ENCODE results near the gene MFN2. TPM values are rescaled to one million over a fixed set of nuclear protein-coding genes. Genes with fewer than 3 reads are reported as not detected.
A peak's percentile ranks its signal among the peaks of the same experiment; 100 is the strongest.

MFN2 gene
- total RNA-seq, 6 donors from 2014 or later = 40.9 to 80.6 (median 71.0) TPM

- TF ChIP-seq EP300 (IDR thresholded peaks at IDR 0.05) (no peak), POLR2AphosphoS5 (IDR thresholded peaks at IDR 0.05) (no peak), POLR2A (IDR thresholded peaks at IDR 0.05) (no peak)
- TF ChIP-seq, protein P1, sequence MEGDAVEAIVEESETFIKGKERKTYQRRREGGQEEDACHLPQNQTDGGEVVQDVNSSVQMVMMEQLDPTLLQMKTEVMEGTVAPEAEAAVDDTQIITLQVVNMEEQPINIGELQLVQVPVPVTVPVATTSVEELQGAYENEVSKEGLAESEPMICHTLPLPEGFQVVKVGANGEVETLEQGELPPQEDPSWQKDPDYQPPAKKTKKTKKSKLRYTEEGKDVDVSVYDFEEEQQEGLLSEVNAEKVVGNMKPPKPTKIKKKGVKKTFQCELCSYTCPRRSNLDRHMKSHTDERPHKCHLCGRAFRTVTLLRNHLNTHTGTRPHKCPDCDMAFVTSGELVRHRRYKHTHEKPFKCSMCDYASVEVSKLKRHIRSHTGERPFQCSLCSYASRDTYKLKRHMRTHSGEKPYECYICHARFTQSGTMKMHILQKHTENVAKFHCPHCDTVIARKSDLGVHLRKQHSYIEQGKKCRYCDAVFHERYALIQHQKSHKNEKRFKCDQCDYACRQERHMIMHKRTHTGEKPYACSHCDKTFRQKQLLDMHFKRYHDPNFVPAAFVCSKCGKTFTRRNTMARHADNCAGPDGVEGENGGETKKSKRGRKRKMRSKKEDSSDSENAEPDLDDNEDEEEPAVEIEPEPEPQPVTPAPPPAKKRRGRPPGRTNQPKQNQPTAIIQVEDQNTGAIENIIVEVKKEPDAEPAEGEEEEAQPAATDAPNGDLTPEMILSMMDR (IDR thresholded peaks at IDR 0.05) = peak in 4 of 6 experiments; percentile 27 to 47 (median 38)
- Histone ChIP-seq H3K27me3 (no peaks in the 10 kb centered on the region), H3K4me1 (no peaks in the 10 kb centered on the region), H3K36me3 (peaks cover 0 to 66% (median 33%) of the 10 kb centered on the region in 4 donors), H3K9me3 (no peaks in the 10 kb centered on the region), H3K4me3 (no peak overlapping the region), H3K27ac (no peak overlapping the region)
- ATAC-seq (ENCODE audit: low FRiP score in 2 of 2) (no peak), DNase-seq (peak in 1 of 2 donors; percentile 26)
- WGBS, 2 donors = 69% methylated on average over 4 to 6 of the region's 6 CpGs
Observed at GRCh38 chr1:11967028-11967547, 13.2 kb upstream of the MFN2 start.

DNA sequence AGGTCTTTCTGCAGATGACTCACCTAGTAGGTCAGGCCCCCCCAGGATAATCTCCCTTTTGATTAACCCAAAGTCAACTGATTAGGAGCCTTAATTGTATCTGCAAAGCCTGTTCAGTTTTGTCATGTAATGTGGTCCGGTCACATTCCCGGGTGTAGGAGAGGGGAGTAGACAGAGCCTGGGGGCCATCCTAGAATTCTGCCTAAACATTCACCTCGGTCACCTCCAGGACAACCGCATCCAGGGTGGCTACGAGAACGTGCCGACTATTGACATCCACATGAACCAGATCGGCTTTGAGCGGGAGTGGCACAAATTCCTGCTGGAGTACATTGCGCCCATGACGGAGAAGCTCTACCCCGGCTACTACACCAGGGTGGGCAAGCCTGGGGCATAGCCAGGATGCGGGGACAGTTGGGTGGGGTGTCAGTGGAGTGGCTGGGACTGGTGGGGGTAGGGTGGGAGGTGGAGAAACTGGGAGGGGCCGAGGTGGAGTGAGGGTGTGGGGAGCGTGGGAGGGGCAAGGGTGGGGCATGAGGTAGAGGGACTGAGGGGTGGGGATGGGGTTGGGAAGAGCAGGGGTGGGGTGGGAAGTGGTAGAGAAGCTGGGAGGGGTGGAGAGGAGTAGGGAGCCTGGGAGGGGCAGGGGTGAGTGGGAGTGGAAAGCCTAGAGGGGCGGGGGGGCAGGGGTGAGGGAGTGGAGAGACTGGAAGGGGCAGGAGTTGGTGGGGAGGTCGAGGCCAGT lies 9.6 kb upstream of the MFN2 start:
- Histone ChIP-seq H3K4me3 (no peak overlapping the region), H3K27me3 (no peaks in the 10 kb centered on the region), H3K27ac (no peak overlapping the region), H3K9me3 (no peaks in the 10 kb centered on the region), H3K36me3 (peaks cover 4 to 65% (median 33%) of the 10 kb centered on the region in 4 donors), H3K4me1 (no peaks in the 10 kb centered on the region)
- 94 to 98% methylated on average over 13 to 14 of the region's 17 CpGs for WGBS, 2 donors
- no peak for ATAC-seq (ENCODE audit: low FRiP score in 2 of 2)
- no peak for DNase-seq
- TF ChIP-seq POLR2AphosphoS5 (IDR thresholded peaks at IDR 0.05) (no peak), POLR2A (IDR thresholded peaks at IDR 0.05) (no peak), EP300 (IDR thresholded peaks at IDR 0.05) (no peak)
- TF ChIP-seq, protein P1 (IDR thresholded peaks at IDR 0.05) = no peak

DNA sequence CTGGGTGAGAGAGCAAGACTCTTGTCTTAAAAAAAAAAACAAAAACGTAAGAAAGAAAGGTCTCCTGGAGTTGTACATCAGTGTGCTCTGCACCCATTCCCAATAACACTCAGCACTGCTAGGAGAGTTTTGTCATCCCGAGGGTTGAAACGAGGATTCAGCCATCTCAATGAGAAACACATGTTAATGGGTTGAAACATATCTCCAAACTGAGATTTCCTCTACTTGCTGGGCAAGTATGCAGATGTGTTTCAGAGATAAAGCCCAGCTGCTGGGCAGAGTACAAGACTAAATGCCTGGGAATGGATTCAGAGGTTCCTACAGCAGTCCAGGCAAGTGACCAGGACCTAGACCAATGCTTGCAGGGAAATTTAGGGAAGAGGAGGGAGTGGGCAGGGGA lies 2.6 kb upstream of the MFN2 start:
- TF ChIP-seq EP300 (IDR thresholded peaks at IDR 0.05) (no peak), POLR2A (IDR thresholded peaks at IDR 0.05) (no peak), POLR2AphosphoS5 (IDR thresholded peaks at IDR 0.05) (no peak)
- TF ChIP-seq, protein P1 (IDR thresholded peaks at IDR 0.05) = no peak
- ATAC-seq (ENCODE audit: low FRiP score in 2 of 2) = no peak
- DNase-seq = no peak
- Histone ChIP-seq H3K9me3 (no peaks in the 10 kb centered on the region), H3K27me3 (no peaks in the 10 kb centered on the region), H3K4me1 (peaks cover 20 to 30% (median 29%) of the 10 kb centered on the region in 4 donors), H3K4me3 (no peak overlapping the region), H3K36me3 (peaks cover 4 to 40% (median 31%) of the 10 kb centered on the region in 4 donors), H3K27ac (no peak overlapping the region)
- 55 to 73% methylated on average over 3 of the region's 3 CpGs for WGBS, 2 donors

DNA sequence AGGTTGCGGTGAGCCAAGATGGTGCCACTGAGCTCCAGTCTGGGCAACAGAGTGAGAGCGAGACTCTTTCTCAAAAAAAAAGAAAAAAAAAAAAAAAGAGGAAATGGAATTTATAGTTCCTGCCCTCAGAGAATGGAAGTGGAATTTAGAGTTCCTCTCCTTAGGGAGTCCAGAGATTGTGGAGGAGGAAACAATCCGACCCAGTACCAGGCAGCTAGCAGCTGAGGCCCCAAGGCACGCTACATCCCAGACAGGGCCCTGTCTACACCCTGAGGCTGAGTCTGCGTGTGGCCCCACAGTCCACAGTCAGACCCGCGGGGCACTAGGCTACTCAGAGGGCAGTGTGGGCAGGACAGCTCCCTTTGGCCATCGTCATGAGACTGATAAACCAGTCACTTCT lies 1.9 kb upstream of the MFN2 start:
- Histone ChIP-seq H3K4me1 (peaks cover 20 to 31% (median 30%) of the 10 kb centered on the region in 4 donors), H3K27me3 (no peaks in the 10 kb centered on the region), H3K27ac (no peak overlapping the region), H3K36me3 (peaks cover 4 to 40% (median 28%) of the 10 kb centered on the region in 4 donors), H3K4me3 (no peak overlapping the region), H3K9me3 (no peaks in the 10 kb centered on the region)
- no peak for DNase-seq
- WGBS, 2 donors = 82 to 84% methylated on average over 6 to 8 of the region's 8 CpGs
- ATAC-seq (ENCODE audit: low FRiP score in 2 of 2) = no peak
- TF ChIP-seq, protein P1 (IDR thresholded peaks at IDR 0.05) = no peak
- TF ChIP-seq POLR2A (IDR thresholded peaks at IDR 0.05) (no peak), EP300 (IDR thresholded peaks at IDR 0.05) (no peak), POLR2AphosphoS5 (IDR thresholded peaks at IDR 0.05) (no peak)
